HCT116 (cell line): ENCODE measurements around the gene NEUROD1. TPM values are rescaled to one million over a fixed set of nuclear protein-coding genes. Genes with fewer than 3 reads are reported as not detected.

Experiments
- ATAC-seq: fragments of 200-7000 bp; cut with Tn5 transposase; 2 replicates; pipeline ENCODE4 v1.9.1; 2020; ENCODE audit warnings: mild to moderate bottlenecking, moderate library complexity
- BruUV-seq: library from RNA; stranded (reverse); fragments of 400-500 nt; replicated peaks from 2 replicates; lab custom pipeline; 2021; lab: Mats Ljungman, UMichigan
- CTCF ChIA-PET: fragments of 300-600 bp; sonication (Branson Sonifier 250); formaldehyde crosslinking; loops from one replicate; lab custom pipeline; 2021; ENCODE audit warnings: antibody characterized with exemption; lab: Charles Lee
- POLR2A ChIA-PET: fragments of 300-600, 350-600 bp; sonication (Branson Sonifier 250); formaldehyde crosslinking; loops from one replicate; lab custom pipeline; 2021; ENCODE audit warnings: antibody characterized with exemption; lab: Charles Lee
- RAD21 ChIA-PET, 2 experiments: fragments of 300-600 bp; sonication (Branson Sonifier 250); formaldehyde crosslinking; loops; one replicate each; lab custom pipeline; 2023; ENCODE audit warnings: low total read pairs in 2 of 2; ENCODE audit not compliant: uncharacterized antibody in 2 of 2, unreplicated experiment in 2 of 2, low non-redundant PET in 1 of 2; lab: Charles Lee
- DNase-seq: peaks from one replicate; pipeline ENCODE4 v3.0.0-alpha.2; 2010; ENCODE audit warnings: low read depth, low spot score
- H2AFZ ChIP-seq: fragments of 200-600 bp; shearing (Covaris generic), sonication (generic); 2 replicates; pipeline ENCODE4 v1.6.1; 2017; ENCODE audit warnings: low read depth, mixed run types, mixed read lengths, antibody characterized with exemption, low read length; ENCODE audit not compliant: poor library complexity, severe bottlenecking
- H3K27ac ChIP-seq: 2 replicates; pipeline ENCODE4 v1.5.1; 2012; ENCODE audit warnings: low read depth, low read length
- H3K27me3 ChIP-seq: fragments of 200-600 bp; sonication (generic); 2 replicates; pipeline ENCODE4 v1.6.1; 2016; ENCODE audit warnings: mixed run types, low read length, mixed read lengths; ENCODE audit not compliant: insufficient read depth
- H3K36me3 ChIP-seq, 2 experiments: fragments of 200-500 bp in 1 of 2; fragments of 200-600 bp in 1 of 2; sonication (Bioruptor generic) in 1 of 2; sonication (generic) in 1 of 2; 2 replicates each; pipeline versions ENCODE4 v1.5.1 to v1.6.1; 2014 to 2016; ENCODE audit warnings: low read length in 2 of 2, inconsistent platforms in 1 of 2, mixed read lengths in 1 of 2, mixed run types in 1 of 2; ENCODE audit not compliant: insufficient read depth in 2 of 2, control insufficient read depth in 1 of 2
- H3K4me1 ChIP-seq, 2 experiments: fragments of 200-600 bp in 1 of 2; sonication (generic) in 1 of 2; 2 replicates each; pipeline versions ENCODE4 v1.5.1 to v1.6.1; 2012 to 2017; ENCODE audit warnings: low read length in 2 of 2, inconsistent platforms in 1 of 2, mild to moderate bottlenecking in 1 of 2, mixed read lengths in 1 of 2, mixed run types in 1 of 2, moderate library complexity in 1 of 2; ENCODE audit not compliant: insufficient read depth in 2 of 2, control insufficient read depth in 1 of 2
- H3K4me2 ChIP-seq: fragments of 200-600 bp; sonication (generic); 2 replicates; pipeline ENCODE4 v1.6.1; 2017; ENCODE audit warnings: mixed run types, low read length, mixed read lengths
- H3K4me3 ChIP-seq, 2 experiments: fragments of 200-600 bp in 1 of 2; sonication (generic) in 1 of 2; replicated peaks in 1 of 2; 2 replicates each; pipeline ENCODE4 v1.5.1; 2011 to 2016; ENCODE audit warnings: low read length in 2 of 2, control low read depth in 1 of 2, low read depth in 1 of 2, mild to moderate bottlenecking in 1 of 2, mixed read lengths in 1 of 2, mixed run types in 1 of 2
- H3K79me2 ChIP-seq: fragments of 200-600 bp; sonication (generic); 2 replicates; pipeline ENCODE4 v1.6.1; 2017; ENCODE audit warnings: mild to moderate bottlenecking, mixed run types, low read length, moderate library complexity, mixed read lengths; ENCODE audit not compliant: insufficient read depth
- H3K9ac ChIP-seq: fragments of 200-600 bp; sonication (generic); 2 replicates; pipeline ENCODE4 v1.6.1; 2016; ENCODE audit warnings: low read length, mixed read lengths
- H3K9me2 ChIP-seq: fragments of 200-600 bp; sonication (generic), shearing (Covaris generic); 2 replicates; pipeline ENCODE4 v1.6.1; 2017; ENCODE audit warnings: mixed run types, mild to moderate bottlenecking, moderate library complexity; ENCODE audit not compliant: insufficient read depth
- H3K9me3 ChIP-seq, 2 experiments: fragments of 200-500 bp in 1 of 2; fragments of 200-600 bp in 1 of 2; sonication (Bioruptor generic) in 1 of 2; sonication (generic) in 1 of 2; 2 replicates each; pipeline ENCODE4 v1.6.1; 2014 to 2017; ENCODE audit warnings: low read length in 2 of 2, mixed read lengths in 2 of 2, inconsistent platforms in 1 of 2, low read depth in 1 of 2, mild to moderate bottlenecking in 1 of 2, mixed run types in 1 of 2, moderate library complexity in 1 of 2; ENCODE audit not compliant: control insufficient read depth in 1 of 2, insufficient read depth in 1 of 2
- H4K20me1 ChIP-seq: fragments of 200-600 bp; sonication (generic), shearing (Covaris generic); 2 replicates; pipeline ENCODE4 v1.6.1; 2017; ENCODE audit warnings: mixed run types, mild to moderate bottlenecking, moderate library complexity; ENCODE audit not compliant: insufficient read depth
- CEBPB ChIP-seq: IDR thresholded peaks from 2 replicates; pipeline ENCODE4 v1.6.1; 2012; ENCODE audit warnings: low read depth
- ELF1 ChIP-seq: IDR thresholded peaks from 2 replicates; pipeline ENCODE4 v1.6.1; 2012; ENCODE audit warnings: low read depth, borderline replicate concordance
- EZH2 ChIP-seq: fragments of 200-600 bp; sonication (generic); IDR thresholded peaks from 2 replicates; pipeline ENCODE4 v1.6.1; 2017; ENCODE audit warnings: antibody characterized with exemption, mixed run types
- MAX ChIP-seq: IDR thresholded peaks from 2 replicates; pipeline ENCODE4 v1.6.1; 2012
- POLR2AphosphoS5 ChIP-seq: IDR thresholded peaks from 2 replicates; pipeline ENCODE4 v1.6.1; 2011; ENCODE audit warnings: mild to moderate bottlenecking, low read depth, low read length, moderate library complexity
- RAD21 ChIP-seq: IDR thresholded peaks from 2 replicates; pipeline ENCODE4 v1.6.1; 2012; ENCODE audit warnings: low read depth, mild to moderate bottlenecking
- REST ChIP-seq: IDR thresholded peaks from 2 replicates; pipeline ENCODE4 v1.6.1; 2012; ENCODE audit warnings: low read depth
- SRF ChIP-seq: IDR thresholded peaks from 2 replicates; pipeline ENCODE4 v1.6.1; 2012; ENCODE audit warnings: low read depth
- ZFX ChIP-seq: fragments of 450-650 bp; IDR thresholded peaks from 2 replicates; pipeline ENCODE4 v1.6.1; 2017
- intact Hi-C: fragments of 100-400 bp; cut with micrococcal nuclease; formaldehyde crosslinking; loops from 2 replicates; pipeline ENCODE4 v1.10.0; 2022
- total RNA-seq: library from RNA; stranded (reverse); gene quantifications from one replicate; pipeline ENCODE4 v1.2.1, GENCODE V29; 2021; ENCODE audit not compliant: unreplicated experiment
- TF ChIP-seq, protein P1 (sequence below), 3 experiments: fragments of 200-600 bp in 1 of 3; sonication (generic) in 1 of 3; IDR thresholded peaks in 2 of 3; conservative IDR thresholded peaks in 1 of 3; 2 replicates each; pipeline ENCODE4 v1.5.1; 2012 to 2017; ENCODE audit warnings: low read depth in 2 of 3, low read length in 2 of 3, antibody characterized with exemption in 1 of 3, borderline replicate concordance in 1 of 3, control low read depth in 1 of 3, mild to moderate bottlenecking in 1 of 3, mixed read lengths in 1 of 3, mixed run types in 1 of 3, moderate library complexity in 1 of 3; ENCODE audit not compliant: insufficient read depth in 1 of 3

The NEUROD1 gene
- total RNA-seq, 1 experiment from 2014 or later: not detected

DNA sequence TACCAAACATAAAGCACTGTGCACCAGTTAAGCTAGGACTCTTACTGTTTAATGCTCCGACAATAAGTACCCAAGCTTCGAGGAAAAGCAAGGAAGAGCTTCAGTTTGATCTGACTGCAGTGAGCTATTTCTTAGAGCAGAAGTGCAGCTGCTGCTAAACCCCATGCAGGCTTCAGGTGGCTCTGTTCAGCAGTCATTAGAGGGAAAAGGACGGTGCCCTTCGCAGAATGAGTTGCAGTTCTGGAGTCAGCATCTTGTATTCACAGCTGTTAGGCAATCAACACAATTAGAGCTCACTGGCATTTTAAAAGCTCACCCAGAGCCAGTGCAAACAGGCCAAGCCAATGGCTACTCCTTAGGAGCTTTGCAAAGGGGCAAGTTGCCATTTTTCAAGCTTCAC, 21.9 kb downstream of the NEUROD1 start:
- TF ChIP-seq ZFX (no peak), MAX (no peak), REST (no peak), RAD21 (no peak), EZH2 (no peak), SRF (no peak), ELF1 (no peak), CEBPB (no peak), POLR2AphosphoS5 (no peak)
- TF ChIP-seq, protein P1, sequence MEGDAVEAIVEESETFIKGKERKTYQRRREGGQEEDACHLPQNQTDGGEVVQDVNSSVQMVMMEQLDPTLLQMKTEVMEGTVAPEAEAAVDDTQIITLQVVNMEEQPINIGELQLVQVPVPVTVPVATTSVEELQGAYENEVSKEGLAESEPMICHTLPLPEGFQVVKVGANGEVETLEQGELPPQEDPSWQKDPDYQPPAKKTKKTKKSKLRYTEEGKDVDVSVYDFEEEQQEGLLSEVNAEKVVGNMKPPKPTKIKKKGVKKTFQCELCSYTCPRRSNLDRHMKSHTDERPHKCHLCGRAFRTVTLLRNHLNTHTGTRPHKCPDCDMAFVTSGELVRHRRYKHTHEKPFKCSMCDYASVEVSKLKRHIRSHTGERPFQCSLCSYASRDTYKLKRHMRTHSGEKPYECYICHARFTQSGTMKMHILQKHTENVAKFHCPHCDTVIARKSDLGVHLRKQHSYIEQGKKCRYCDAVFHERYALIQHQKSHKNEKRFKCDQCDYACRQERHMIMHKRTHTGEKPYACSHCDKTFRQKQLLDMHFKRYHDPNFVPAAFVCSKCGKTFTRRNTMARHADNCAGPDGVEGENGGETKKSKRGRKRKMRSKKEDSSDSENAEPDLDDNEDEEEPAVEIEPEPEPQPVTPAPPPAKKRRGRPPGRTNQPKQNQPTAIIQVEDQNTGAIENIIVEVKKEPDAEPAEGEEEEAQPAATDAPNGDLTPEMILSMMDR (IDR thresholded peaks at IDR 0.05 in 2 of 3, conservative IDR thresholded peaks at IDR 0.05 in 1 of 3; ENCODE audit: borderline replicate concordance in 1 of 3, insufficient read depth in 1 of 3, low read depth in 2 of 3, low read length in 2 of 3): no peak
- BruUV-seq: no TSS peak
- Histone ChIP-seq H3K4me3 (no peak overlapping the region), H3K4me1 (peaks cover 3 to 7% of the 10 kb centered on the region in 2 experiments; a peak in 2 of 4 replicates), H3K9me3 (no peaks in the 10 kb centered on the region), H3K27me3 (no peaks in the 10 kb centered on the region), H4K20me1 (no peaks in the 10 kb centered on the region), H3K36me3 (no peaks in the 10 kb centered on the region), H3K27ac (no peak overlapping the region), H3K9ac (no peak overlapping the region), H3K79me2 (no peaks in the 10 kb centered on the region), H2AFZ (no peak overlapping the region), H3K9me2 (no peaks in the 10 kb centered on the region), H3K4me2 (no peak overlapping the region)
- intact Hi-C loops: no loop called here
- ChIA-PET RAD21 (no interaction called here), POLR2A (no interaction called here), CTCF (interaction anchor here (0.7 kb wide), 1 partner anchor 57 kb away, joined by 3 read pairs; no protein-coding TSS in a partner anchor)
- ATAC-seq: no peak
- DNase-seq: no peak
